GM12878 (cell line): Measurements from ENCODE around the gene RNF220. TPM values are rescaled to one million over a fixed set of nuclear protein-coding genes. Genes with fewer than 3 reads are reported as not detected.

Source experiments
- ATAC-seq: fragments of 200-7000 bp; cut with Tn5 transposase; 3 replicates; pipeline ENCODE4 v1.9.1; 2020; ENCODE audit warnings: mild to moderate bottlenecking, moderate library complexity
- BruUV-seq: library from RNA; stranded (reverse); fragments of 400-500 nt; replicated peaks from 2 replicates; lab custom pipeline; 2021; lab: Mats Ljungman, UMichigan
- CTCF ChIA-PET: fragments of 300-600 bp; sonication (Branson Sonifier 250); formaldehyde crosslinking; extraction: SDS; loops from one replicate; lab custom pipeline; 2021; ENCODE audit warnings: inconsistent platforms; lab: Yijun Ruan, JAX
- POLR2A ChIA-PET: fragments of 350-600 bp; formaldehyde crosslinking; extraction: SDS; loops from one replicate; lab custom pipeline; 2021; ENCODE audit warnings: inconsistent platforms; lab: Charles Lee
- RAD21 ChIA-PET: fragments of 300-600 bp; sonication (Branson Sonifier 250); formaldehyde crosslinking; loops from one replicate; lab custom pipeline; 2023; ENCODE audit warnings: antibody characterized with exemption; ENCODE audit not compliant: unreplicated experiment; lab: Charles Lee
- SMC1A ChIA-PET: fragments of 300-600 bp; sonication (Branson Sonifier 250); formaldehyde crosslinking; loops from one replicate; lab custom pipeline; 2023; ENCODE audit not compliant: unreplicated experiment, uncharacterized antibody; lab: Charles Lee
- DNase-seq: peaks from one replicate; pipeline ENCODE4 v3.0.0-alpha.2; 2011; ENCODE audit warnings: low read depth, low spot score
- FAIRE-seq: peaks from 3 replicates; lab custom pipeline; 2011; peaks lifted over from hg19 to GRCh38; lab: Jason Lieb, UNC
- H2AFZ ChIP-seq: 2 replicates; pipeline ENCODE4 v1.6.0; 2011; ENCODE audit warnings: low read depth, low read length, control low read depth; ENCODE audit not compliant: control insufficient read depth
- H3K27ac ChIP-seq: 2 replicates; pipeline ENCODE4 v1.5.1; 2011; ENCODE audit warnings: control low read depth; ENCODE audit not compliant: control insufficient read depth, insufficient read depth
- H3K27me3 ChIP-seq, 2 experiments: replicated peaks in 1 of 2; 2 replicates each; pipeline versions ENCODE4 v1.6.0 to v1.6.1; 2011; ENCODE audit warnings: low read length in 1 of 2; ENCODE audit not compliant: control insufficient read depth in 2 of 2, insufficient read depth in 2 of 2
- H3K36me3 ChIP-seq, 2 experiments: 2 replicates each; pipeline ENCODE4 v1.5.1; 2011; ENCODE audit warnings: low read length in 1 of 2; ENCODE audit not compliant: control insufficient read depth in 2 of 2, insufficient read depth in 2 of 2
- H3K4me1 ChIP-seq: 2 replicates; pipeline ENCODE4 v1.6.1; 2011; ENCODE audit warnings: mild to moderate bottlenecking, low read length, moderate library complexity, mixed read lengths; ENCODE audit not compliant: control insufficient read depth, insufficient read depth
- H3K4me2 ChIP-seq: 2 replicates; pipeline ENCODE4 v1.6.0; 2011; ENCODE audit warnings: control low read depth; ENCODE audit not compliant: control insufficient read depth, insufficient read depth
- H3K4me3 ChIP-seq: fragments of 200-600 bp; sonication (generic); 2 replicates; pipeline ENCODE4 v1.5.1; 2016
- H3K79me2 ChIP-seq: 2 replicates; pipeline ENCODE4 v1.6.0; 2011; ENCODE audit warnings: low read length; ENCODE audit not compliant: control insufficient read depth, insufficient read depth
- H3K9ac ChIP-seq: 2 replicates; pipeline ENCODE4 v1.8.0; 2011; ENCODE audit warnings: low read length, control low read depth, mixed read lengths; ENCODE audit not compliant: control insufficient read depth, insufficient read depth
- H3K9me3 ChIP-seq: replicated peaks from 3 replicates; pipeline ENCODE4 v1.5.1; 2011; ENCODE audit warnings: mild to moderate bottlenecking, low read length; ENCODE audit not compliant: control insufficient read depth, insufficient read depth
- H4K20me1 ChIP-seq: 2 replicates; pipeline ENCODE4 v1.6.0; 2011; ENCODE audit not compliant: control insufficient read depth, insufficient read depth
- ATF7 ChIP-seq: fragments of 450-650 bp; IDR thresholded peaks from 2 replicates; pipeline ENCODE4 v1.6.1; 2016; ENCODE audit warnings: low read depth, mild to moderate bottlenecking
- FOXK2 ChIP-seq: fragments of 450-650 bp; IDR thresholded peaks from 2 replicates; pipeline ENCODE4 v1.6.1; 2017; ENCODE audit warnings: mild to moderate bottlenecking, moderate library complexity
- HDAC2 ChIP-seq: fragments of 200-600 bp; sonication (generic); IDR thresholded peaks from 2 replicates; pipeline ENCODE4 v1.6.1; 2017
- MEF2B ChIP-seq: fragments of 450-650 bp; IDR thresholded peaks from 2 replicates; pipeline ENCODE4 v1.6.1; 2018; ENCODE audit warnings: mild to moderate bottlenecking, moderate library complexity; ENCODE audit not compliant: partially characterized antibody, poor library complexity, severe bottlenecking
- NFYA ChIP-seq: IDR thresholded peaks from 2 replicates; pipeline ENCODE4 v1.6.1; 2011; ENCODE audit warnings: low read depth, mild to moderate bottlenecking, low read length, improper control_type of control experiment, borderline replicate concordance
- ZNF217 ChIP-seq: fragments of 450-650 bp; IDR thresholded peaks from 2 replicates; pipeline ENCODE4 v1.6.1; 2017; ENCODE audit warnings: antibody characterized with exemption, mild to moderate bottlenecking
- WGBS: methylation state at CpG from one replicate; pipeline ENCODE4 v1.1.6; 2016; ENCODE audit warnings: low lambda C conversion rate; ENCODE audit not compliant: insufficient replicate concordance, insufficient coverage; ENCODE audit errors: missing lambda C conversion rate; 5-methylcytosine and 5-hydroxymethylcytosine counted together
- in situ Hi-C: fragments of 300-500 bp; cut with MboI; formaldehyde crosslinking; loops from 9 replicates; pipeline ENCODE4 v1.14.3; 2018; ENCODE audit warnings: mixed read lengths
- intact Hi-C: fragments of 100-400 bp; cut with micrococcal nuclease; formaldehyde crosslinking; loops from one replicate; pipeline ENCODE4 v1.14.2; 2022; ENCODE audit not compliant: unreplicated experiment
- polyA plus RNA-seq, 11 experiments: library from polyadenylated mRNA; depleted of rRNA in 4 of 11; unstranded in 6 of 11; stranded (reverse) in 5 of 11; fragments of >200 nt; fragmentation: Nextera tagmentation in 4 of 11; fragmentation: Illumina TruSeq in 1 of 11; extraction: Ambion mirVana in 4 of 11; extraction: Trizol in 1 of 11; gene quantifications; 1 replicate in 1 of 11; 2 replicates in 10 of 11; pipeline versions ENCODE4 v1.2.1 to v1.2.3, GENCODE V29; 2011 to 2016; ENCODE audit warnings: inconsistent platforms in 2 of 11, missing spikeins in 2 of 11, low read depth in 1 of 11
- total RNA-seq, 4 experiments: library from RNA; depleted of rRNA in 3 of 4; stranded (reverse); fragments of >200 nt in 3 of 4; fragmentation: Illumina TruSeq in 1 of 4; extraction: Trizol in 1 of 4; gene quantifications; 2 replicates each; pipeline versions ENCODE4 v1.2.1 to v1.2.3, GENCODE V29; 2013 to 2021
- TF ChIP-seq, protein P1 (sequence below): fragments of 450-650 bp; IDR thresholded peaks from 2 replicates; pipeline ENCODE4 v1.6.1; 2016; ENCODE audit warnings: mild to moderate bottlenecking, moderate library complexity, borderline replicate concordance

Gene RNF220
- total and polyA plus RNA-seq, 10 of the 15 experiments (the other 5 are each of a cell fraction or from before 2014, with no cell fraction given): 4.6 to 84.1 (median 53.7) TPM

GRCh38 chr1:44507490-44508396 lies 102.7 kb downstream of the RNF220 start:
- ChIA-PET RAD21 (no interaction called here), POLR2A (no interaction called here), CTCF (no interaction called here), SMC1A (no interaction called here)
- H3K79me2 ChIP-seq: no peaks in the 10 kb centered on the region
- FAIRE-seq (no peak), DNase-seq (no peak), ATAC-seq (no peak)
- in situ Hi-C loops (no loop called here), intact Hi-C loops (no loop called here)
- no peak overlapping the region for H3K9ac ChIP-seq
- no peaks in the 10 kb centered on the region for H3K9me3 ChIP-seq
- no peak overlapping the region for H2AFZ ChIP-seq
- 47% methylated on average over 24 of the region's 26 CpGs for WGBS
- no peaks in the 10 kb centered on the region for H3K36me3 ChIP-seq
- no TSS peak for BruUV-seq
- H3K4me1 ChIP-seq: no peaks in the 10 kb centered on the region
- no peak overlapping the region for H3K4me3 ChIP-seq
- peaks cover 0 to 2% of the 10 kb centered on the region in 2 experiments; a peak in 1 of 4 replicates for H3K27me3 ChIP-seq
- TF ChIP-seq, protein P1, sequence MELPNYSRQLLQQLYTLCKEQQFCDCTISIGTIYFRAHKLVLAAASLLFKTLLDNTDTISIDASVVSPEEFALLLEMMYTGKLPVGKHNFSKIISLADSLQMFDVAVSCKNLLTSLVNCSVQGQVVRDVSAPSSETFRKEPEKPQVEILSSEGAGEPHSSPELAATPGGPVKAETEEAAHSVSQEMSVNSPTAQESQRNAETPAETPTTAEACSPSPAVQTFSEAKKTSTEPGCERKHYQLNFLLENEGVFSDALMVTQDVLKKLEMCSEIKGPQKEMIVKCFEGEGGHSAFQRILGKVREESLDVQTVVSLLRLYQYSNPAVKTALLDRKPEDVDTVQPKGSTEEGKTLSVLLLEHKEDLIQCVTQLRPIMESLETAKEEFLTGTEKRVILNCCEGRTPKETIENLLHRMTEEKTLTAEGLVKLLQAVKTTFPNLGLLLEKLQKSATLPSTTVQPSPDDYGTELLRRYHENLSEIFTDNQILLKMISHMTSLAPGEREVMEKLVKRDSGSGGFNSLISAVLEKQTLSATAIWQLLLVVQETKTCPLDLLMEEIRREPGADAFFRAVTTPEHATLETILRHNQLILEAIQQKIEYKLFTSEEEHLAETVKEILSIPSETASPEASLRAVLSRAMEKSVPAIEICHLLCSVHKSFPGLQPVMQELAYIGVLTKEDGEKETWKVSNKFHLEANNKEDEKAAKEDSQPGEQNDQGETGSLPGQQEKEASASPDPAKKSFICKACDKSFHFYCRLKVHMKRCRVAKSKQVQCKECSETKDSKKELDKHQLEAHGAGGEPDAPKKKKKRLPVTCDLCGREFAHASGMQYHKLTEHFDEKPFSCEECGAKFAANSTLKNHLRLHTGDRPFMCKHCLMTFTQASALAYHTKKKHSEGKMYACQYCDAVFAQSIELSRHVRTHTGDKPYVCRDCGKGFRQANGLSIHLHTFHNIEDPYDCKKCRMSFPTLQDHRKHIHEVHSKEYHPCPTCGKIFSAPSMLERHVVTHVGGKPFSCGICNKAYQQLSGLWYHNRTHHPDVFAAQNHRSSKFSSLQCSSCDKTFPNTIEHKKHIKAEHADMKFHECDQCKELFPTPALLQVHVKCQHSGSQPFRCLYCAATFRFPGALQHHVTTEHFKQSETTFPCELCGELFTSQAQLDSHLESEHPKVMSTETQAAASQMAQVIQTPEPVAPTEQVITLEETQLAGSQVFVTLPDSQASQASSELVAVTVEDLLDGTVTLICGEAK: no peak
- TF ChIP-seq ZNF217 (no peak), MEF2B (no peak), FOXK2 (no peak), HDAC2 (no peak), NFYA (no peak), ATF7 (no peak)
- no peak overlapping the region for H3K4me2 ChIP-seq
- H3K27ac ChIP-seq: no peak overlapping the region
- H4K20me1 ChIP-seq: no peaks in the 10 kb centered on the region
